Transverse colon (tissue), 4 donors: Measurements from ENCODE around the gene CCL18. TPM values are rescaled to one million over a fixed set of nuclear protein-coding genes. Genes with fewer than 3 reads are reported as not detected.
"Not testable (repeated sequence)": the region's sequence is repeated elsewhere in the genome, so short reads cannot be mapped to it uniquely, and the experiment has no call there.

Experiments
- DNase-seq: peaks from one replicate; pipeline ENCODE4 v3.0.0-alpha.2; 2019
- H3K27ac ChIP-seq, 4 donors: fragments of 200-600 bp; sonication (generic); 2 replicates each; pipeline ENCODE4 v1.5.1; 2016 to 2018; ENCODE audit warnings: inconsistent platforms in 4 of 4
- H3K27me3 ChIP-seq: fragments of 200-600 bp; sonication (generic); 2 replicates; pipeline ENCODE4 v1.5.1; 2017; ENCODE audit warnings: inconsistent platforms
- H3K36me3 ChIP-seq, 4 donors: fragments of 200-600 bp; sonication (generic); 2 replicates each; pipeline ENCODE4 v1.5.1; 2017 to 2019; ENCODE audit warnings: inconsistent platforms in 4 of 4
- H3K4me1 ChIP-seq, 4 donors: fragments of 200-600 bp; sonication (generic); 2 replicates each; pipeline ENCODE4 v1.5.1; 2017 to 2020; ENCODE audit warnings: inconsistent platforms in 4 of 4
- H3K4me3 ChIP-seq, 4 donors: fragments of 200-600 bp; sonication (generic); 1 replicate in 1 of 4; 2 replicates in 3 of 4; pipeline versions ENCODE4 v1.5.1 to v1.6.1; 2017 to 2019; ENCODE audit warnings: inconsistent platforms in 4 of 4
- H3K9me3 ChIP-seq, 2 donors: fragments of 200-600 bp; sonication (generic); 2 replicates each; pipeline ENCODE4 v1.5.1; 2017 to 2019; ENCODE audit warnings: inconsistent platforms in 2 of 2
- EP300 ChIP-seq: sonication (generic); formaldehyde crosslinking; IDR thresholded peaks from one replicate; pipeline ENCODE4 v1.6.1; 2017; ENCODE audit warnings: antibody characterized with exemption, low read depth
- POLR2A ChIP-seq: fragments of 450-650 bp; IDR thresholded peaks from one replicate; pipeline ENCODE4 v1.6.1; 2016; ENCODE audit warnings: antibody characterized with exemption, mild to moderate bottlenecking, moderate library complexity
- POLR2AphosphoS5 ChIP-seq, 3 donors: sonication (generic); formaldehyde crosslinking; IDR thresholded peaks; one replicate each; pipeline ENCODE4 v1.6.1; 2016; ENCODE audit warnings: antibody characterized with exemption in 3 of 3
- WGBS, 2 donors: methylation state at CpG; one replicate each; pipeline ENCODE4 v1.1.5; 2018; ENCODE audit warnings: low coverage in 1 of 2; 5-methylcytosine and 5-hydroxymethylcytosine counted together
- in situ Hi-C, 4 donors: fragments of 200-750 bp; cut with MboI; loops; one replicate each; pipeline versions ENCODE4 v1.15.0 to v1.15.1; 2017; ENCODE audit warnings: low sequenced_read_pairs in 3 of 4, low pct_ligation_motif_present in 1 of 4, low pct_unique_long_range_greater_than_20kb in 1 of 4
- intact Hi-C: fragments of 100-400 bp; cut with DNase I; formaldehyde crosslinking; loops from one replicate; pipeline ENCODE4 v1.15.1; 2023; ENCODE audit warnings: low total_unique reads
- total RNA-seq, 4 donors: library from RNA; depleted of rRNA; stranded (reverse); fragments of >200 nt; gene quantifications; one replicate each; pipeline ENCODE4 v1.1.0, GENCODE V29; 2016
- TF ChIP-seq, protein P1 (sequence below), 5 experiments: fragments of 200-600 bp in 3 of 5; fragments of 450-650 bp in 2 of 5; sonication (generic) in 3 of 5; IDR thresholded peaks; 1 replicate in 2 of 5; 2 replicates in 3 of 5; pipeline ENCODE4 v1.5.1; 2016 to 2017; ENCODE audit warnings: antibody characterized with exemption in 5 of 5, inconsistent platforms in 3 of 5, mild to moderate bottlenecking in 2 of 5, moderate library complexity in 1 of 5

Gene CCL18
- total RNA-seq, 4 donors from 2014 or later, result 1.2 to 4.9 TPM; not detected in 2

DNA sequence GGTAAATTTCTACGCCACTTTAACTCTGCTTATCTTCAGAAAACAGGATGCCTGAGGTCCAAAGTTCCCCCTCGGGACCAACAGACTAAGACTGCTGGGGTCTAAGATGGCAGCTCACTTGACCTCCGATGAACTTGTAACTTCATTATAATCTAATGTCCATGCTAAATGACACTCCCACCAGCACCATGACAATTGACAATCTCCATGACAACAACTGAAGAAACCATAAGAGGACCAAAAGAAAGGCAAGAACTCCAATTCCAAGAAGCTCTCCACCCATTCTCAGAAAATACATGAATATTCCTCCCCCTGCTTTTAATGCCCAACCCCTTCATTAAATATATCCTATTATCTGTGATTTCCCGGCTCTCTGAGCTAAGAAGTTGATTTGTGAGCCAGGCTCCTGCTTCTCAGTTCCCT, 47.0 kb downstream of the CCL18 start:
- Histone ChIP-seq H3K27ac (no peak overlapping the region), H3K9me3 (no peaks in the 10 kb centered on the region), H3K4me1 (no peaks in the 10 kb centered on the region), H3K36me3 (no peaks in the 10 kb centered on the region), H3K4me3 (no peak overlapping the region), H3K27me3 (no peaks in the 10 kb centered on the region)
- in situ Hi-C loops (loop anchor here in 2 of 4 donors (5.0 to 25.0 kb wide), 2 partner anchors 76 to 351 kb away; no protein-coding TSS in a partner anchor), intact Hi-C loops (no loop called here)
- DNase-seq, result no peak
- 81 to 84% methylated on average over 4 of the region's 4 CpGs for WGBS, 2 donors
- no peak for TF ChIP-seq EP300
- TF ChIP-seq POLR2AphosphoS5 (IDR thresholded peaks at IDR 0.05), result no peak
- TF ChIP-seq, protein P1, sequence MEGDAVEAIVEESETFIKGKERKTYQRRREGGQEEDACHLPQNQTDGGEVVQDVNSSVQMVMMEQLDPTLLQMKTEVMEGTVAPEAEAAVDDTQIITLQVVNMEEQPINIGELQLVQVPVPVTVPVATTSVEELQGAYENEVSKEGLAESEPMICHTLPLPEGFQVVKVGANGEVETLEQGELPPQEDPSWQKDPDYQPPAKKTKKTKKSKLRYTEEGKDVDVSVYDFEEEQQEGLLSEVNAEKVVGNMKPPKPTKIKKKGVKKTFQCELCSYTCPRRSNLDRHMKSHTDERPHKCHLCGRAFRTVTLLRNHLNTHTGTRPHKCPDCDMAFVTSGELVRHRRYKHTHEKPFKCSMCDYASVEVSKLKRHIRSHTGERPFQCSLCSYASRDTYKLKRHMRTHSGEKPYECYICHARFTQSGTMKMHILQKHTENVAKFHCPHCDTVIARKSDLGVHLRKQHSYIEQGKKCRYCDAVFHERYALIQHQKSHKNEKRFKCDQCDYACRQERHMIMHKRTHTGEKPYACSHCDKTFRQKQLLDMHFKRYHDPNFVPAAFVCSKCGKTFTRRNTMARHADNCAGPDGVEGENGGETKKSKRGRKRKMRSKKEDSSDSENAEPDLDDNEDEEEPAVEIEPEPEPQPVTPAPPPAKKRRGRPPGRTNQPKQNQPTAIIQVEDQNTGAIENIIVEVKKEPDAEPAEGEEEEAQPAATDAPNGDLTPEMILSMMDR (IDR thresholded peaks at IDR 0.05), result no peak
- TF ChIP-seq POLR2A, result no peak

DNA sequence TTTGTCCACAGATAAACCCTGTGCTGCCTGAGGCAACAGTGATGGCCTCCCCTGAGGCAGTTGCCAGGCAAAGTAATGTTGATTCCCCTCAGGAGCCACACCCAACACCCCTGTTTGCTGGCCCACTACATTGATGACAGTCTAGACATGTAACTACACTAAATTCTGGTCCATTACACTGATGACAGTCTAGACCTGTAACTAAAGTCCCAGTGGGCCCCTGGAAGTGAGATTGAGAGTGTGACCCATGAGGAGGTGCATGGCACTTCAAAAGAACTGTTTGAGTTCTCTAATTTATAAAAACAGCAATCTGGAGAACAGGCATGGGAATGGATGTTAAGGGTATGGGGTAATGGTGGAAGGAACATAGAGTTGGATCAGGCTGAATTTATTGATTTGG, 48.5 kb downstream of the CCL18 start:
- intact Hi-C loops, result no loop called here
- Histone ChIP-seq H3K27ac (no peak overlapping the region), H3K4me3 (no peak overlapping the region), H3K36me3 (no peaks in the 10 kb centered on the region), H3K27me3 (no peaks in the 10 kb centered on the region), H3K9me3 (no peaks in the 10 kb centered on the region), H3K4me1 (peaks cover 0 to 6% (median 2%) of the 10 kb centered on the region in 4 donors)
- no peak for TF ChIP-seq POLR2AphosphoS5 (IDR thresholded peaks at IDR 0.05)
- TF ChIP-seq POLR2A, result no peak
- TF ChIP-seq, protein P1 (IDR thresholded peaks at IDR 0.05), result no peak
- TF ChIP-seq EP300, result no peak
- in situ Hi-C loops, result loop anchor here in 2 of 4 donors (5.0 to 25.0 kb wide), 2 partner anchors 75 to 350 kb away; no protein-coding TSS in a partner anchor
- DNase-seq, result no peak

DNA sequence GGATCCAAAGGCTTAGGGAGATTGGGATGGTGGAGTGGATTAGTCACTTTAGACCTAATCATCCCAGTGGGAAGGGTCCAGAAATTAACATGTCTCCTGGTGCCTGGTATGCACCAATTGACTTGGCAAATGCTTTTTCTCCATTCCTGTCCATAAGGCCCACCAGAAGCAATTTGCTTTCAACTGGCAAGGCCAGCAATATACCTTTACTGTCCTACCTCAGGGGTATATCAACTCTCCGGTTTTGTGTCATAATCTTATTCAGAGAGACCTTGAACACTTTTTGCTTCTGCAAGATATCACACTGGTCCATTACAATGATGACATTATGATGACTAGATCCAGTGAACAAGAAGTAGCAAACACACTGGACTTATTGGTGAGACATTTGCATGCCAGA, 49.1 kb downstream of the CCL18 start:
- H3K9me3 ChIP-seq, DNase-seq, H3K4me1 ChIP-seq, H3K27me3 ChIP-seq, intact Hi-C loops, H3K27ac ChIP-seq, H3K36me3 ChIP-seq, H3K4me3 ChIP-seq: not testable (repeated sequence)
- in situ Hi-C loops, result loop anchor here in 2 of 4 donors (5.0 to 25.0 kb wide), 2 partner anchors 74 to 349 kb away; no protein-coding TSS in a partner anchor
- WGBS, 2 donors, result 75 to 95% methylated on average over 1 of the region's 1 CpG

DNA sequence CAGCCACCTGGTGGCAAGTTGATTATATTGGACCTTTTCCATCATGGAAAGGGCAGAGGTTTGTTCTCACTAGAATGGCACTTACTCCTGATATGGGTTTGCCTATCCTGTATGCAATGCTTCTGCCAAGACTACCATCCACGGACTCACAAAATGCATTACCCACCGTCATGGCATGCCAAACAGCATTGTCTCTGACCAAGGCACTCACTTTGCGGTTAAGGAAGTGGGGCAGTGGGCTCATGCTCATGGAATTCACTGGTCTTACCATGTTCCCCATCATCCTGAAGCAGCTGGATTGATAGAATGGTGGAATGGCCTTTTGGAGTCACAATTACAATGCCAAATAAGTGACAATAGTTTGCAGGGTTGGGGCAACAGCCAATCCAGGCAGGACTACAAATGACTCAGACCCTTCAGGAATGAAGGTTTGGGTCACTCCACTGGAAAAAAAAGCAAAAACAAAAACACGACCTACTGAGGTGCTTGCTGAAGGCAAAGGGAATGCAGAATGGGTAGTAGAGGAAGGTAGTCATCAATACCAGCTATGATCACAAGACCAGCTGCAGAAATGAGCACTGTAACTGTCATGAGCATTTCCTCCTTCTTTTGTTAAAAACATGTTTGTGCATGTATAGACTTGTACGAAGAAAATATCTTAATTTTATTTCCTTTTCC, 51.0 kb downstream of the CCL18 start:
- WGBS, 2 donors, result 82 to 91% methylated on average over 4 to 5 of the region's 5 CpGs
- H3K4me3 ChIP-seq, result not testable (repeated sequence)

DNA sequence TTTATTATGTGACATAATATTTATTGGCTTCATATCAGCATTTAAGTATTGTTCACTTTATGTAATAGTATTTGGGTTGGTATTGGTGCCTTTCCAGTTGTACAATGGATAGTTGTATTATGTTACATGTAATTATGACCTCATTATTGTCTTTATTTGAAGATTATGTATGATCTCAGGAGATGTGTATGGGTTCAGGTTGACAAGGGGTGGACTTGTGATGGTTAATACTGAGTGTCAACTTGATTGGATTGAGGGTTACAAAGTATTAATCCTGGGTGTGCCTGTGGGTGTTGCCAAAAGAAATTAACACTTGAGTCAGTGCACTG, 51.5 kb downstream of the CCL18 start:
- H3K4me1 ChIP-seq, result peaks cover 0 to 14% (median 6%) of the 10 kb centered on the region in 4 donors
- H3K4me3 ChIP-seq, intact Hi-C loops, DNase-seq, H3K36me3 ChIP-seq, H3K27me3 ChIP-seq, H3K27ac ChIP-seq, H3K9me3 ChIP-seq: not testable (repeated sequence)
- in situ Hi-C loops, result loop anchor here in 1 of 4 donors (25.0 kb wide), 1 partner anchor 347 kb away; no protein-coding TSS in a partner anchor

More for the DNA sequence above, 51.0 kb downstream of the CCL18 start:
- H3K27ac ChIP-seq, intact Hi-C loops, H3K36me3 ChIP-seq, H3K27me3 ChIP-seq, DNase-seq, H3K9me3 ChIP-seq: not testable (repeated sequence)
- peaks cover 0 to 14% (median 6%) of the 10 kb centered on the region in 4 donors for H3K4me1 ChIP-seq
- in situ Hi-C loops, result loop anchor here in 2 of 4 donors (5.0 to 25.0 kb wide), 2 partner anchors 72 to 347 kb away; no protein-coding TSS in a partner anchor
